Right lobe of liver (tissue), 6 donors: ENCODE measurements around the gene NPAS2. TPM values are rescaled to one million over a fixed set of nuclear protein-coding genes. Genes with fewer than 3 reads are reported as not detected.

Experiments used
- ATAC-seq, 4 donors: fragments of 200-7000 bp; cut with Tn5 transposase; one replicate each; pipeline ENCODE4 v1.9.1; 2020; ENCODE audit warnings: mild to moderate bottlenecking in 4 of 4, moderate library complexity in 4 of 4
- DNase-seq, 3 donors: peaks; one replicate each; pipeline ENCODE4 v3.0.0-alpha.2; 2020
- H3K27ac ChIP-seq, 3 donors: fragments of 200-600 bp; one replicate each; pipeline ENCODE4 v1.8.0; 2022
- H3K27me3 ChIP-seq, 2 donors: fragments of 200-600 bp; one replicate each; pipeline ENCODE4 v1.8.0; 2022
- H3K36me3 ChIP-seq, 4 donors: fragments of 200-600 bp; sonication (generic) in 1 of 4; one replicate each; pipeline versions ENCODE4 v1.5.1 to v1.8.0; 2017 to 2022; ENCODE audit warnings: control low read depth in 1 of 4
- H3K4me1 ChIP-seq, 4 donors: fragments of 200-600 bp; sonication (generic) in 1 of 4; one replicate each; pipeline versions ENCODE4 v1.5.1 to v1.8.0; 2017 to 2022; ENCODE audit warnings: control low read depth in 1 of 4
- H3K4me3 ChIP-seq, 3 donors: fragments of 200-600 bp; one replicate each; pipeline ENCODE4 v1.8.0; 2022
- H3K9me3 ChIP-seq, 4 donors: fragments of 200-600 bp; sonication (generic) in 1 of 4; one replicate each; pipeline versions ENCODE4 v1.5.1 to v1.8.0; 2017 to 2022; ENCODE audit warnings: control low read depth in 1 of 4
- POLR2A ChIP-seq: fragments of 450-650 bp; IDR thresholded peaks from one replicate; pipeline ENCODE4 v1.6.1; 2017; ENCODE audit warnings: antibody characterized with exemption, mild to moderate bottlenecking
- WGBS: methylation state at CpG from one replicate; pipeline ENCODE4 v1.1.6; 2018; ENCODE audit warnings: low coverage, low lambda C conversion rate; ENCODE audit not compliant: insufficient coverage; ENCODE audit errors: missing lambda C conversion rate; 5-methylcytosine and 5-hydroxymethylcytosine counted together
- intact Hi-C, 2 donors: fragments of 100-400 bp; cut with DNase I; formaldehyde crosslinking; loops; one replicate each; pipeline versions ENCODE4 v1.11.2 to v1.14.1; 2022
- total RNA-seq, 6 experiments: library from RNA; depleted of rRNA in 2 of 6; stranded (reverse); fragments of >200 nt in 2 of 6; fragmentation: NEBNext Ultra II Directional in 3 of 6; extraction: Animal tissue kit (Norgen Biotek cat#: 25700) in 3 of 6; gene quantifications; one replicate each; pipeline versions ENCODE4 v1.1.0 to v1.2.4, GENCODE V29; 2016 to 2023
- TF ChIP-seq, protein P1 (sequence below), 4 donors: fragments of 200-600 bp in 3 of 4; fragments of 450-650 bp in 1 of 4; IDR thresholded peaks; one replicate each; pipeline versions ENCODE4 v1.5.1 to v1.8.0; 2016 to 2022; ENCODE audit warnings: antibody characterized with exemption in 4 of 4, mild to moderate bottlenecking in 2 of 4
- donor health status: DM: no; HTN: yes; CAD: no.
- donor health status: DM: no; HTN: no; CAD: no.
- donor health status: DM: no; HTN: no; CAD: no.
- donor health status: DM: no; HTN: yes; CAD: no.
- donor health status: DM: no; HTN: yes; CAD: no.

Gene NPAS2
- total RNA-seq, 6 experiments from 2014 or later = 8.8 to 33.3 (median 24.5) TPM

- no peak for TF ChIP-seq POLR2A
- TF ChIP-seq, protein P1, sequence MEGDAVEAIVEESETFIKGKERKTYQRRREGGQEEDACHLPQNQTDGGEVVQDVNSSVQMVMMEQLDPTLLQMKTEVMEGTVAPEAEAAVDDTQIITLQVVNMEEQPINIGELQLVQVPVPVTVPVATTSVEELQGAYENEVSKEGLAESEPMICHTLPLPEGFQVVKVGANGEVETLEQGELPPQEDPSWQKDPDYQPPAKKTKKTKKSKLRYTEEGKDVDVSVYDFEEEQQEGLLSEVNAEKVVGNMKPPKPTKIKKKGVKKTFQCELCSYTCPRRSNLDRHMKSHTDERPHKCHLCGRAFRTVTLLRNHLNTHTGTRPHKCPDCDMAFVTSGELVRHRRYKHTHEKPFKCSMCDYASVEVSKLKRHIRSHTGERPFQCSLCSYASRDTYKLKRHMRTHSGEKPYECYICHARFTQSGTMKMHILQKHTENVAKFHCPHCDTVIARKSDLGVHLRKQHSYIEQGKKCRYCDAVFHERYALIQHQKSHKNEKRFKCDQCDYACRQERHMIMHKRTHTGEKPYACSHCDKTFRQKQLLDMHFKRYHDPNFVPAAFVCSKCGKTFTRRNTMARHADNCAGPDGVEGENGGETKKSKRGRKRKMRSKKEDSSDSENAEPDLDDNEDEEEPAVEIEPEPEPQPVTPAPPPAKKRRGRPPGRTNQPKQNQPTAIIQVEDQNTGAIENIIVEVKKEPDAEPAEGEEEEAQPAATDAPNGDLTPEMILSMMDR (IDR thresholded peaks at IDR 0.05) = no peak
- WGBS = 82% methylated on average over 3 of the region's 4 CpGs
- ATAC-seq (no peak), DNase-seq (no peak)
- Histone ChIP-seq H3K9me3 (no peaks in the 10 kb centered on the region), H3K4me1 (peaks cover 0 to 15% (median 4%) of the 10 kb centered on the region in 4 donors), H3K27me3 (no peaks in the 10 kb centered on the region), H3K4me3 (no peak overlapping the region), H3K27ac (no peak overlapping the region), H3K36me3 (no peaks in the 10 kb centered on the region)
- intact Hi-C loops = no loop called here
Measured at GRCh38 chr2:100963026-100963375, 143.1 kb downstream of the NPAS2 start.

- DNase-seq = no peak
- H3K27ac ChIP-seq = no peak overlapping the region
Measured at GRCh38 chr2:100964222-100964621, 144.3 kb downstream of the NPAS2 start.

GRCh38 chr2:100964681-100965169, 144.8 kb downstream of the NPAS2 start:
- Histone ChIP-seq H3K27me3 (no peaks in the 10 kb centered on the region), H3K36me3 (peaks cover 0 to 5% (median 0%) of the 10 kb centered on the region in 4 donors), H3K4me1 (no peaks in the 10 kb centered on the region), H3K4me3 (no peak overlapping the region), H3K27ac (no peak overlapping the region), H3K9me3 (no peaks in the 10 kb centered on the region)
- DNase-seq = no peak
- TF ChIP-seq, protein P1 (IDR thresholded peaks at IDR 0.05) = no peak
- no peak for TF ChIP-seq POLR2A
- WGBS = 86% methylated on average over 9 of the region's 11 CpGs
- intact Hi-C loops = no loop called here
- ATAC-seq = no peak

More at GRCh38 chr2:100964222-100964621, 144.3 kb downstream of the NPAS2 start:
- Histone ChIP-seq H3K9me3 (no peaks in the 10 kb centered on the region), H3K27me3 (no peaks in the 10 kb centered on the region), H3K36me3 (peaks cover 0 to 5% (median 0%) of the 10 kb centered on the region in 4 donors), H3K4me3 (no peak overlapping the region), H3K4me1 (peaks cover 0 to 3% (median 0%) of the 10 kb centered on the region in 4 donors)
- TF ChIP-seq, protein P1 (IDR thresholded peaks at IDR 0.05) = no peak
- no peak for TF ChIP-seq POLR2A
- WGBS = 85% methylated on average over 8 of the region's 12 CpGs
- intact Hi-C loops = no loop called here
- no peak for ATAC-seq

DNA sequence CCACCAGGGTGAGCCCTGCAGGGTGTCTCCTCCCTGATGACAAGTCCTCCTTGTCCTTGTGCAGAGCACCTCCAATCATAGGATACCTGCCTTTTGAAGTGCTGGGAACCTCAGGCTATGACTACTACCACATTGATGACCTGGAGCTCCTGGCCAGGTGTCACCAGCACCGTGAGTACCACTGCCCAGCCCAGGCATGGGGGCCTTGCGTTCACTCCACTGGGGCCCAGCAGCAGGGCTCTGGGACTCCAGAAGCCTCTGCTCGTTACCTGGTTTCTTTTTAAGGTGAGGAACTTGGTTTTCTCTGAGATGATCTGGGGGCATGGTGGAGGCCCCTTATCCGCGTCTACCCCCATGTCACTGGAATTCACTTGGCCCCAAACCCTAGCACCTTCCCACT, 145.7 kb downstream of the NPAS2 start:
- 100% methylated on average over 4 of the region's 5 CpGs for WGBS
- H3K4me1 ChIP-seq = no peaks in the 10 kb centered on the region
- intact Hi-C loops = no loop called here

More for the DNA sequence above, 145.7 kb downstream of the NPAS2 start:
- no peaks in the 10 kb centered on the region for H3K9me3 ChIP-seq
- H3K27ac ChIP-seq = no peak overlapping the region
- ATAC-seq = no peak
- TF ChIP-seq POLR2A = no peak
- TF ChIP-seq, protein P1 (IDR thresholded peaks at IDR 0.05) = no peak
- DNase-seq = no peak
- H3K4me3 ChIP-seq = no peak overlapping the region
- peaks cover 0 to 5% (median 0%) of the 10 kb centered on the region in 4 donors for H3K36me3 ChIP-seq
- H3K27me3 ChIP-seq = no peaks in the 10 kb centered on the region
